Esophagus muscularis mucosa (tissue), 3 donors: Measurements from ENCODE around the gene SCGB2B2.

ENCODE experiments used
- CTCF ChIP-seq, 3 experiments: fragments of 200-600 bp in 2 of 3; fragments of 450-650 bp in 1 of 3; sonication (generic) in 2 of 3; IDR thresholded peaks; one replicate each; pipeline ENCODE4 v1.5.1; 2017 to 2019; ENCODE audit warnings: antibody characterized with exemption in 3 of 3, mild to moderate bottlenecking in 2 of 3, moderate library complexity in 1 of 3
- POLR2A ChIP-seq: fragments of 450-650 bp; IDR thresholded peaks from one replicate; pipeline ENCODE4 v1.6.1; 2017; ENCODE audit warnings: antibody characterized with exemption, moderate library complexity, mild to moderate bottlenecking, low read depth
- POLR2AphosphoS5 ChIP-seq, 2 donors: sonication (generic); formaldehyde crosslinking; IDR thresholded peaks; one replicate each; pipeline ENCODE4 v1.6.1; 2017; ENCODE audit warnings: antibody characterized with exemption in 2 of 2

- TF ChIP-seq CTCF (IDR thresholded peaks at IDR 0.05) (no peak), POLR2A (no peak), POLR2AphosphoS5 (IDR thresholded peaks at IDR 0.05) (no peak)
Observed at GRCh38 chr19:34664870-34665269, 12.1 kb downstream of the SCGB2B2 start.
